DMS114 treated with DMSO at 0.1 percent for 48 hours (cell line): ENCODE measurements around the gene LCN10.
A peak's percentile ranks its signal among the peaks of the same experiment; 100 is the strongest.

ENCODE experiments used
- DNase-seq: peaks from one replicate; lab custom pipeline; 2025; ENCODE audit not compliant: unreplicated experiment; lab: John Stamatoyannopoulos, UW

The LCN10 gene

GRCh38 chr9:136740491-136740890 lies 2.2 kb downstream of the LCN10 start:
- no peak for DNase-seq

DNA sequence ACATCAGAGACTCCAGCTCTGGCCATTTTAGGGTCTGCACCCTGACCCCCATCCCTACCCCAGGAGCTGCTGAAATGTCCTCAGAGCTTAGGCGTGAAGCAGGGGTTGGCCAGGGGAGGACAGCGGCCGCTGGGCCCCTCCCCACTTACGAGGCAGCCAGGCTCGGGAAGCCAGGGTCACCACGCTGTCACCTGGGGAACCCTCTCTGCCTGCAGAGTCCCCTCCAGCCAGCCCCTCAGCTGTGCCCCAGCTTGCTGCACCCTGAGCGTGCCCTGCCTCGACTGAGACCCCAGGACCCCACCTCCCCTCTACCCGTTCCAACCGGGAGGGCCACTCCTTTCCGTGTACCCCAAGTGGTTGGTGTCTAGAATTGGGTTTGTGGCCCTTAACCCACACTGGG lies 2.7 kb downstream of the LCN10 start:
- DNase-seq: no peak

GRCh38 chr9:136739509-136739908 lies 3.2 kb downstream of the LCN10 start:
- no peak for DNase-seq

DNA sequence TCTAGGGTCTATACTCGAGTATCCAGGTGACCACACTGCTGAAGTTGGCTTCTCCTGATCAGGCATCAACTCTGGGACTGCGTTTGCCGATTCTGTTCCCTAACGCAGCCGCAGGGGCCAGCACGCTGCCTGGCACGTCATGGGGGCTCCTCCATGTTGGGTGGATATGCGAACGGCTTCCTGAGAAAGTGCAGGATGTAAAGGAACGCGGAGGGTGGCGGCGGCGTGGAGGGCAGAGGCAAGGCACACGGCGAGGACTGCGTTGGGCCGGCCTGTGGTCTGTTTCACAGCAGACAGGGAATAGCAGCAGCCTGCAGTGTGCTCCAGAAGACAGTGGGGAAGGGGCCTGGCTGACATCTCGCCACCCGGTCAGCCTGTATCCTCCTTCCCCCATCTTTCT lies 3.8 kb downstream of the LCN10 start:
- no peak for DNase-seq

DNA sequence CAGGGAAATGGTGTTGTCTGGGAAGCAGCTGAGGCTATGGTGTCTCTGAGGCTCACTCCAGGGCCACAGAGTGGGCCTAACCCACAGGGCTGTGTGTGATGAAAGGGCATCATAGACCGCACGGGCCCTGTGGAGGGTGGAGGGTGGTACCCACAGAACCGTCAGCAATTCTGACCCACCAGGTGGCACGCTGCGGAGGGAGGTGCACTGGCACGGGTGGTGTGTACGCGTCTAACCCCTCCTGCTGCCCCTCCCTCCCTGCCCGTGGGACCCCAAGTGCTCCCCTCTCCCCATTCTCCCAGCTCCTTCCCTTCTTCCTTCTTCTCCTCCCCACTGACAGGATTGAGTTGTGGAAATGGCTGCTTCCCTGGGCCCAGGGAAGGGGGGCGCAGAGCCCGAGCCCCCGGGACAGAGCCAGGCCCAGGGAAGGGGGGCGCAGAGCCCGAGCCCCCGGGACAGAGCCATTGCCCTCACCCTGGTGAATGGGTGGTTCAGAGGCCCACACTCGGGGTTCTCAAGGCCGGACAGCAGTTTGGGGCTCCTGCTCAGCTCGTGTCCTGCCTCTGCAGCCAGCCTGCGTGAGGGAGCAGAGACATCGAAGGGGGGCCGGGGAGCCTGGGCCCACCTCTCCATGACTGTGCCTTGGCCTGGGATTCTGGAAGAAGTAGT lies 6.8 kb downstream of the LCN10 start:
- DNase-seq: no peak

DNA sequence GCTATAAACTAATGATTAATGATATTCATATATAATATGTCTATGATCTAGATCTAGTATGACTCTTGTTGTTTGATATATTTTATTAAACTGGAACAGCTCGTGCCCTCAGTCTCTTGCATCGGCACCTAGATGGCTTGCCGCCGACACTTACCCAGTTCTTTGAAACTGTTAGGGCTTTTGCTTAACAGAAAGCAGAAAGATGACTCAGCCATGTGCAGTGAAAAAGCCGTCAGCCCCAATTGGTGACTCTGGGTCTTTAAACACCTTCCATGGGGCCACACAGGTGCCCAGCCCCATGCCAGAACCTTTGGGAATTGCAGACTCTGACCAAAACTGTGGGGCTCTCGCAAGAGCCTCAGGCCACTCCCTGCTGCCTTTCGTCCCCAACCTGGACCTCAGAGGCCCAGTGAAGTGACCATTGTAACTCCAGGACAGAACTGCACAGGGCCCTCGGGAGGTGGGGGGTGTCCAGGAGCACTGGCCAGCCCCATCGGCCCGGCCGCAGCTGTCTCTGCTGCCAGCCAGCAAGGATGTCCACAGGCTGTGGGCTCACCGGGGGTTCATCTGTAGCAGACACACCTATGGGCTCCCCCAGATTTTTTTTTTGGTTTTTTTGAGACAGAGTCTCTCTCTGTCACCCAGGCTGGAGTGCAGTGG lies 7.8 kb downstream of the LCN10 start:
- no peak for DNase-seq

DNA sequence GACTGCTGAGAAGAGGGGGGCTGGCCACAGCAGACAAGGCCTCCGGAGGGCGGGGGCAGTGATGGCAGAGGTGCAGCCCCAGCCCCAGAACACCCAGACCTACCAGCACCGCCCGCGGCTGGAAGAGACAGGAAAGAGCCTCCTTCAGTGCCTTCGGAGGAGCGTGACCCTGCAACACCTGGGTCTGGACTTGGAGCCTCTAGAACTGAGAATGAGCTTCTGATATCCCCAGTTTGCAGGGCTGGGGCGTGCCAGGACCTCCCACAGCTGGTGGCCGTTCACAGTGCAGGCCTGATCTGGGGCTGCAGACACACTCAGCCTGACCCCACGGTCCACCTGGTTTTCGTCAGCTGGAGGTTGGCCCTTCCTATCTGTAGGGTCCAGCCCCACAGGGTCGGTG lies 9.1 kb downstream of the LCN10 start:
- no peak for DNase-seq

- DNase-seq: no peak
These were observed 10.1 kb downstream of the LCN10 start for GRCh38 chr9:136732444-136733178.

DNA sequence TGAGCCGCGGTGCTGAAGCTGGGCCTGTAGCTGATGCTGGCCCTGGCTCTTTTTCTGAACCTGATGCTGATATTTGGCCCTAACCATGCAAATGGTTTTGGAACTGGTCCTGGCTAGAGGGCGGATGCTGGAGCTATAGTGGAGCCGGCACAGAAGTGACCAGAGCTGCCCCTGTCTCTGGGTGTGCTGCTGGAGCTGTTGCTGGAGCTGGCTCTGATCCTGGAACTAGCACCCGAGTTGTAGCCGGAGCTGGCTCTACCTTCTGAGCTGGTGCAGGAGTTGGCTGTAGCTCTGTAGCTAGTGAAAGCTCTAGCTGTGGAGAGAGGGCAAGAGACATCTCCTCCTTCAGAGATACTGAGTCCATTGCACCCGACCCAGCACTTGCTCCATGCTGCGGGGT lies 12.8 kb downstream of the LCN10 start:
- no peak for DNase-seq

- no peak for DNase-seq
These were observed 13.6 kb downstream of the LCN10 start for GRCh38 chr9:136729144-136729543.

GRCh38 chr9:136728548-136729123 lies 14.1 kb downstream of the LCN10 start:
- DNase-seq: no peak

GRCh38 chr9:136728080-136728547 lies 14.6 kb downstream of the LCN10 start:
- DNase-seq: peak; percentile 52

DNA sequence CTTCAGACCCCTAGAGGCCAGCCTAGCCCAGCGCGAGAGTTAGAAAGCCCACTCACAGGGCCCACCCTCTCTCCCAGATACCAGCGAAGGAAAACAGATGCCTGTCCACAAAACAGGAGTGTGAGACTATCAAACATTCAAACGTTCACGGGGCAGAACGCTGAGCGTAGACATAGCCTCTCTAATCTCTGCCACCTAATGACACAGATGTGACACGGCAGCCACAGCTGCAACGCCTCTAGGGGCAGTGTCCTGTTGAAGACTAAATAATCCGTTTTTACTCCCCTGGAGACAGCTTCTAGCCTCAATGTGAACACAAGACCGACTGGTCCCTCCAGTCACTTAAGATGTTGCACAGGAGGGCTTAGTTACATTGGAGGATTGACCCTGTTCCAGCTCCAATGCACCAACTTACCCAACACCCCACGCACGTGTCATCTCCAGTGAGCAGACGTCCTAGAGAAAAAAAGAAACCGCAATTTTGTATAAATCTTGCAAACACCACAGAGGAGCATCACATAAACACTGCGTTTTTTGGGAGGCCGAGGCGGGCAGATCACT lies 16.0 kb downstream of the LCN10 start:
- DNase-seq: no peak

GRCh38 chr9:136726118-136726517 lies 16.6 kb downstream of the LCN10 start:
- DNase-seq: no peak

DNA sequence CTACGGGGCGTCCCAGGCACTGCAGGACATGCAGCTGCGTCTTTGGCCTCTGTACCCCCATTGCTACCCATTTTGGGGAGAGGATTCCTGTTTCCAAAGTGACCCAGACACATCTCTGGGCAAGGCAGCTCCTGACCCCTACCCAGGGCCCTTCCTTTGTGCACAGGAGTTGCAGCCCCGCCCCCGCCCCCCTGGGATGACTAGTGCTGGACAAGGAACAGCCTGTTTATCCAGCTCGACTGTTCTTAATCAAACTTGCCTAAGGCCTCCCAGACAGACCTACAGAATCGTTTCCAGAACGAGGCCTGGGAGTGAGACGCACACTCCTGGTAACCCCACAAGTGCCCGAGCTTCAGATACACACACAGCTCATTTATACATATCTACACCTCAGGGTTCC lies 17.1 kb downstream of the LCN10 start:
- no peak for DNase-seq

- no peak for DNase-seq
These were observed 18.0 kb downstream of the LCN10 start for GRCh38 chr9:136724772-136725171.

DNA sequence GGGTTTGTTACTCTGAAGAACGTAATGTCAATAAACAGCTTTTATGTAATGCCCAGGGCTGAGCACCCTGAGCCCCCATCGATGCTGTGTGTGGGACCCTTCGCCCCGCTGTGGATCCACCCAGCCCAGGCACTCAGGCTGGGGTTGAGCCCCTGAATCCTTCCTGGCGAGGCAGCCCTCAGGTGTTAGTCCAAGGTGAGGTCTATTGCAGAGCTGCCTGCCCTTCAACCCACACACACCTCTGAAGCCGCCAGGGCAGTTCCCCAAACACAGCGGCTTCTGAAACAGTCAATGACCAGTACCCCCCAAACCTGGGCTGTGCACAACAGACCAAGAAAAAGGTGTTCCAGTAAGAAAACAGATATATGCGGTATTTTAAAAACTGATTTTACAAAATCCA lies 18.8 kb downstream of the LCN10 start:
- DNase-seq: no peak

DNA sequence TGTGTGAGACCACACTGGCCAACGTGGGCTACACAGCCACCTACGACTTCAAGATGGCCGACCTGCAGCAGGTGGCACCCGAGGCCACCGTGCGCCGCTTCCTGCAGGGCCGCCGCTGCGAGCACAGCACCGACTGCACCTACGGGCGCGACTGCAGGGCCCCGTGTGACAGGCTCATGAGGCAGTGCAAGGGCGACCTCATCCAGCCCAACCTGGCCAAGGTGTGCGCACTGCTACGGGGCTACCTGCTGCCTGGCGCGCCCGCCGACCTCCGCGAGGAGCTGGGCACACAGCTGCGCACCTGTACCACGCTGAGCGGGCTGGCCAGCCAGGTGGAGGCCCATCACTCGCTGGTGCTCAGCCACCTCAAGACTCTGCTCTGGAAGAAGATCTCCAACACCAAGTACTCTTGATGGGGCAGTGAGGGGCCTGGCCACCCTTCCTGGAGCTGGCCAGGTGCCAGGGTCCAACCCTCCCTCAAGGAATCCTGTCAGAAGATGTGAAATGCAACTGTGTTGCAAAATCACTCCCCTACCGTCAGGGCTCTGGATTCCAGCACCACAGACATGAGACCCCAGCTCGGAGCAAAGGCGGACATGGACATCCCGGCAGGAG lies 19.3 kb downstream of the LCN10 start:
- peak; percentile 6 for DNase-seq

DNA sequence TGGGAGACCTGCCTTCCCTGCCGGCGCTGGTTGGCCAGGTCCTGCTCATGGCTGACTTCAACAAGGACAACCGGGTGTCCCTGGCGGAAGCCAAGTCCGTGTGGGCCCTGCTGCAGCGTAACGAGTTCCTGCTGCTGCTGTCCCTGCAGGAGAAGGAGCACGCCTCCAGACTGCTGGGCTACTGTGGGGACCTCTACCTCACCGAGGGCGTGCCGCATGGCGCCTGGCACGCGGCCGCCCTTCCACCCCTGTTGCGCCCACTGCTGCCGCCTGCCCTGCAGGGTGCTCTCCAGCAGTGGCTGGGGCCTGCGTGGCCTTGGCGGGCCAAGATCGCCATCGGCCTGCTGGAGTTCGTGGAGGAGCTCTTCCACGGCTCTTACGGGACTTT lies 19.8 kb downstream of the LCN10 start:
- no peak for DNase-seq

DNA sequence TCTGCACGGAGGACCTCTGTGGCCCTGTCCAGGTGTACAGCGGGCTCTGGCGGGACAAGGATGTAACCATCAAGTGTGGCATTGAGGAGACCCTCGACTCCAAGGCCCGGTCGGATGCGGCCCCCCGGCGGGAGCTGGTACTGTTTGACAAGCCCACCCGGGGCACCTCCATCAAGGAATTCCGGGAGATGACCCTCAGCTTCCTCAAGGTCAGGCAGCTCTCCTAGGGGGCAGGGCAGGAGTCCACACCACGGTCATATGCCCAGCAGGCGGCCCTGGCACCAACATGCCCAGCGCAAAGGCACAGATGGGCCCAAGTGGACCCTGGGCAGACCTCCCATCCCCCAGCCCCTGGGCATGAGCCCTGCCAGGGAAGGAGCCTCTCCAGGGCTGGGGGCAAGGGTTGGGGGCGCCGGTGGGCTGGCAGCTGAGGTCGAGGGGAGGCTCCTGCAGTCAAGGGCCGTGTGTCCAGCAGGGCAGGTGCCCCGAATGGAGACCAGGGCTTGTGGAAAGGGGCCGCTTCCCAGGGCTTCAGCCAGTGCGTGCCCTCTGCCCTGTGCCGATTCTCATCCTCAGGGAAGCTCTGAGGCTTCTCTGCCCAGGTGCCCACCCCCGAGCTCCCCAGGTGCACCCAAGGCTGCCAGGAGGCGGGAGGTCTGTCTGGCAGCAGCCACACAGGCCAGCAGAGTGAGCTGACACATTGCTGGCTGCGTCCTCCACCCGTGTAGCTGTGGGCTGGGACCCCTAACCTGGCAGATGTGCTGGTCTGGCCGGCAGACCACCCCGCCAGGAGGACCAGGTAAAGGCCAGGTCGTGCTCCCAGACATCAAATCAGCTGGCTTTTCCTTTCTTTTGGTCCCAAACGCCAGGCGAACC lies 20.4 kb downstream of the LCN10 start:
- DNase-seq: no peak
